NCI-H82 treated with DMSO at 0.1 percent for 48 hours (cell line): Measurements from ENCODE around the gene TREM1.

Source experiments
- DNase-seq: peaks from one replicate; lab custom pipeline; 2025; ENCODE audit not compliant: unreplicated experiment; lab: John Stamatoyannopoulos, UW

The TREM1 gene

GRCh38 chr6:41286544-41287346 is at the start of gene TREM1:
Gene TREM1, minus strand, starts transcription at chr6:41286682. Its CDS starts 27 bp downstream, at chr6:41286655.
- DNase-seq, result no peak

GRCh38 chr6:41335943-41336342 is 49.5 kb upstream of the TREM1 start:
- no peak for DNase-seq

DNA sequence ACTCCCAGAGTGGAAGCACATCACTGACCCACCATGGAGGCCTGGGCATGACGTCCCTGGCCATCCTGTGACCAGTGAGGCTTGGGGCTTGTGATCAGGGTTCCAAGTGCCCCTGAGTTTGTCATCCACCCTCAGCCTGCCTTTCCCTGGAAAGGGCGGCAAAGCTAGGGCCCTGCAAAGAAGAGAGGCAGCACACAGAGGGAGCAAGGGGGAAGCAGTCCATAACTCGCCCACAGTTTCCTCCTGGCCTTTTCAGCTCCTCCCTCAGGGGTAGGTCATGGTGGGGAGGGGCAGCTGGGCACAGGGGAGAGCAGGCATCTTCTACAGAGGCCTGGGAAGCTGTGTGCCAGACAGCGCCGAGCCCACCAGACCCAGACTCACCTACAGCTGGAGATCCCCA is 48.8 kb upstream of the TREM1 start, which contains the start of gene NCR2:
Gene NCR2 (plus strand): TSS at position 313 of the 400 bp plus-strand sequence. CDS start 269 bp downstream, outside the sequence.
- no peak for DNase-seq

DNA sequence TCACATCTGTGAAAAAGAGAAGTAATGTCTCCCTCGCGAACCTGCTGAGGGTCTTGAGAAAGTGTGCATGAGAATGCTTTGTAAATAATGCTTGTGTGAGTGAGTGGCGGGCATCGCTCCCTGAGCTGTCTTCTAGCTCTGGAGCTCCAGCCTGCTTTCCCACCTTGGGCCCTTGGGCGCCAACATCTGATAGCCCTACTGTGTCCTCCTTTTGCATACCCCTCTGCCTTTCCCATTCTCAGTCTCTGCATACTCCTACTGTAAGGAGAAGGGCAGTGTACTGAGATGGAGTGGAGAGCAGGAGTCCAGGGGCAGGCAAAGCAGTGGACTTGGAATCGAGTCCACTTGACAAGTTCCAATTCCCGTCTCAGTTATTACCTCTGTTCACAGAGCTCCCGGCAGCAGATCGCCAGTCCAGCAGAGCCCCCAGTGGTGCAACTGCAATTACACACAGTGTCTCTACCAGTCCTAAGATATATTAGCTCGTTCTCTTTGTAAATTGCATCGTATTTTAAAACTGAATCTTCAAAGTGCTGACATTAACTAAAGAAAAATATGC is 48.1 kb upstream of the TREM1 start:
- no peak for DNase-seq

DNA sequence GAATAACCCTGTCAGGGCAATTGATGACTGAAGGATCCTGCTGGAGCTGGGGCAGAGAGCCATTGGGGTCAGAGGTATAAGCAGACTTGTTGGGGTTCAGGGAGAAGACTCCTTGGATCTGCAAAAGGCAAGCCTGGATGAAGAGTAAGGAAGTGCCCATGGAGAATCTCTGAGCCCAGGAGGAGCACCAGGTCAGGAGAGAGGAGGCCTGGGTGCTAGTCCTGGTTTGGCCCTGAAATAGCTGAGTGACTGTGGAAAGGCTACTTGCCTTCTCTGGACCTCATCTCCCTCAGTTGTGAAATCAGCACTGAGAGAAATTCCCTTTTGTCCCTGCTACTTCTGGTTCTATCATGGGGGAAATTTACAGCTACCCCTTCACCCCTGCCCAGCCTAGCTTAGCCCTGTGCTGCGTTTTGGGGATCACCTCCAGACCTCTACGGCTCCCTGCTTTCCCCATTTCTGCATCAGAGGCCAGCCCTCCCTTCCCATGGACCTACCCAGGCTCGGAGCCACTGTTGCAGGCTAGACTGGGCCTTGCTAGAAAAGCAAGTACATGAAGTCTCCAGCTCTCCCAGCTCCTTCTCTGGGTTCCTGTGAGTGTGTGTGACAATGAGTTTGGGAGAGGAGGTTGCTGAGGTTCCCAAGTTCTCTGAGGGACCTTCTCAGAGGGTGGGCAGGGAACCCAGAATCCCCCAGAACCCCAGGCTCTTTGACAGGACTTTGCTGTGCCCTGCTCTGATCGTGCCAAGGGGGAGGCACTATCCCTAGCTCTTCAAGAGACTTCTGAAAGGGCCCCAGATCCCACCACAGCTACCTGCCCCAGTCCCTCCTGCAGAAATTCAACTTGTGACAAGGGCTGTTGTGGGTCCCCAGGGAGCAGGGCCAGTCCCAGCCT is 46.6 kb upstream of the TREM1 start:
- DNase-seq, result no peak

GRCh38 chr6:41332241-41332640 is 45.8 kb upstream of the TREM1 start:
- no peak for DNase-seq

DNA sequence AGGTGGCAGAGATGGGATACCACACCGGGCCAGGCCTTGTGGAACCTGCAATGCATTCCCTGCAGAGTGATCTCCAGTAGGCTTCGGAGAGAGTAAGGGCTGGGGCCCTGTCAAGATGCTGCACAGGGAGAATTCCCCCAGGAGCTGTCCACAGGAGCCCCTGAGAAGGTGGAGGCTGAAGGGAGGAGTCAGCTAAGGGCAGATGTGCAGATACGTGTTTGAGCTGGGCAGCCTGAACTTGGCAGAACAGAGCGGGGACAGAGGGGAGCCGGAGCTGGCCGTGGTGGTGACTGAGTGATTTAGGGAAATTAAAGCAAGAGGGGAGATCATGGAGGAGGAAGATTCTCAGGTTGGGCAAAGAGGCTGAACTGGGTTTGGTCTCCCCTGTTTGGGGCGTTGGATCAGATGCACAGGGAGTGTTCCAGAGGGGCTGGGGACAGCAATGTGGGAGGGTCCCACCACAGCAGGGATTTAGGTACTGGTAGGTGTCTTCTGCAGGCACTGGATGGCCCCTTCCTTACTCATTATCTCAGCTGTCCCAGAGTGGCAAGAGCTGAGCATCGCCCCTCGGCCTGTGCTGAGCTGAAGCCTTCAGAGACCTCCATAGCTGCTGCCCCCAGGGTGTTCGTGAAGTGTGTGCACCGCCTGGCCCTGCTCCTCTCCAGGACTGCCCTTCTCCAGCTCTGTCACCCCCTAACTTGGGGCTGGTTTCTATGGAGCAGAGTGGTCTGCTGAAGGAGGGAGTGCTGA is 45.1 kb upstream of the TREM1 start:
- no peak for DNase-seq

- no peak for DNase-seq
These were observed 40.7 kb upstream of the TREM1 start for GRCh38 chr6:41327177-41327576.

DNA sequence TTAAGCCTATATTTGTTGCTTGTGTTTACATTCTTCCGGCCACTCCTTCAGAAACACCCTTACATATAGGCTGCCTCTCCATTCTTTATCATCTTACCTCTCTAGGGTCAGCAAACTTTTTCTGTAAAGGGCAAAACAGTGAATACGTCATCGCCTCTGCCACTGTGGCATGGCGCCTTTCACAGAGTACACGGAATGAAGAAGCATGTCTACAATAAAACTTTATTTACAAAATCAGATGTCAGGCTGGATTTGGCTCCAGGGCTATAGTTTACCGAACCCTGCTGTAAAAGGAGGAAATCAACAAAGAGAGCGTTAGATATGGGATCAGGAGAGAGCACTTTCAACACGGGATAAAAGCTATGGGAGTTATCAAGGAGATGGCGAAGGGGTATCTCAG is 39.6 kb upstream of the TREM1 start:
- DNase-seq, result no peak

DNA sequence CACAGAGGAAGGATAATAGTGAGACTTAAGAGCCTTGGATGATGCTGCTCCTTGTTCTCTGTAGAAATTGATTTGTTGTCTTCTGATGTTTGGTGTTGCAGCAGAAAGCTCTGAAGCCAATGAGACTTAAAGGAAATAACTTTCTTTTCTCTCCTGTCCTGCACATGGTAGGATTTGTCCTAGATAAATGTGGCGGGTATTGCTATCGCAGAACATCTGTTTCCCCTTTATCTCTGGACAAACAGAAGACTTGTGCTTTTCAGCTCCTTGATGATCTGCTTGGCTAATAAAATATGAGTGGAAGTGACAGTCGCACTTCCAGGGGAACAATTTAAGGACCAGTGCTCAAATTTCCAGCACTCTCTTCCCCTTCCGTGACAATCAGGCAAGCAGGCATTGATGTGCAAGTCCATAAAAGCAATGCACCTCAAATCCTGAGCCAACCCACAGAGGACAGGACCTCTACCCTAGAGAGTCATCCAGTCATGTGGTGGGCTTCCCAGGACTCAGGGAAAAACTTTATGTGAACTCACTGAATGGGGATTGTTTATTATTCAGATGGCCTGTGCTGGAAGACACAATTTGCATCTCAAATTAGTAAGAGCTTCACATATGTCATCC is 39.1 kb upstream of the TREM1 start:
- DNase-seq, result no peak

GRCh38 chr6:41321183-41321582 is 34.7 kb upstream of the TREM1 start:
- no peak for DNase-seq

DNA sequence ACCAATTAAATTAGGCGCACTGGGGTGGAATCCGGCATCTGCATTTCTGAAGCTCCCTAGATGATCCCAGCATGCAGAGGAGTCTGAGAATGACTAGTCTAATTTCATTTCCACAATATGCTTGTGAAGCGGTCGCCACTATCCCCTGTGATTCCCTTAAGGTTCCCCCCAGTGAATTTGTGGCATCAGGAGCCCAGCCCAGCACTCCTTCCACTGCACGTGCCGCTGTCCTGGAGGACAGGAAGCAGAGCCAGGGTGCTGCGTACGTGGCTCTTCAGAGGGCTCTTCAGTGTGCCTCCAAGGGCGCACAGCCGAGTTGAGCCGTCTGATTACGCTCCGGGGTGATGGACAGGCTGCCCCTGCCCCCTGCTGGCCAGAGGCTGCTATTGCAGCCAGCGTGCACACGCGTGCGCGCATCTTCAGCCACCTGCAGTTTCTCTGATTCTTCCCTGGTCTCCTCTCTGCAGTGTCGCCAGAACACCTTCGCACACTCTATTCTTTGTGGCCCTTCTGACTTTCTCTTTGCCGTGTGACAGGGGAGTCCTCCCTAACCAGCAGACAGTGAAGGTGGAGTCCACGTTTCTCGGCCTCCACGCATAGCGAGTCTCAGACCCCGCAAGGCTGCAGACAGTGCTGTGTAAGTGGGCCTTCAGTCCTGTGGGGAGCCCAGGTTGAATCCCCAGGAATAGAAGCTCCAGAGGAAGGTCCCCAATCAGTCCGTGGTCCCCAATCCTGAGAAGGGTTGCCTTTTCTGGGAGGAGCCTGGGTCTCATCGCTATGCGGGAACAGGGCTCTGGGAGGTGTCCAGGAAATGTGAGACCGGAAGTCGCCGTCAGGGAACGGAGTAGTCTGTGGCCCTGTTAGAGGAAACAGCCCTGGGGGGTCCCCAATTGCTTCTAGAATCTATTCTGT is 32.4 kb upstream of the TREM1 start:
- DNase-seq, result peak; percentile 62

- DNase-seq, result no peak
These were observed 31.8 kb upstream of the TREM1 start for GRCh38 chr6:41318261-41318653.

DNA sequence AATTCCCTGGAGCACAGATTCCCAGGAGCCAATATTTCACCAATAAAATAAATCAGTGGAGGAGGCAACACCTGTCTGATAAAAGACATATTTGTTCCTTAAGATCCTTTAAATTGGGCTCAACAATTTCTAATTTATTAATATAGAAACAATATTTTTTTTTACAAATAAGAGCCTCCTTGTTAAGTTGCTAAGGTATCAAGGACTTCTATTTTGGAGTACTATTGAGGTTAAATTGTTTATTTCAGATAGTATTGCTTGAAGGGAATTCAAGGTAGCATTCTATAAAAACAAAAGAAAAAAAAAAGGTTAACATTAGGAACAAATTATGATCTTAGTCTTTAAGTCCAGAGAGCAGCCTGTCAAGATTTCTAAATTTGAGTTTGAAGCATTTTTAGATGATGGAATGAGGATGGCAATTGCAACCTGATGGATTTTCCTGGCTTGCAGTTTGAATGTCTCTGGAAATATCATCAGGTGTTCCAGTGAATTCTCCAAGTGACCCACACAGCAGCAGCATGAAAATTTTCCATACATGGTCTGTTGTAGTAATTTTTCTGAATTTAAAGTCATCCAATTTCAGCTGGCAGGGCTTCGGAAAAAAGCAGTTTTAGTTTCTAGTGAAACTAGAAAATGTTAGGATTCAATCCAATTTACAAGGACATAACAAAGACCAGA is 29.6 kb upstream of the TREM1 start:
- DNase-seq, result no peak

DNA sequence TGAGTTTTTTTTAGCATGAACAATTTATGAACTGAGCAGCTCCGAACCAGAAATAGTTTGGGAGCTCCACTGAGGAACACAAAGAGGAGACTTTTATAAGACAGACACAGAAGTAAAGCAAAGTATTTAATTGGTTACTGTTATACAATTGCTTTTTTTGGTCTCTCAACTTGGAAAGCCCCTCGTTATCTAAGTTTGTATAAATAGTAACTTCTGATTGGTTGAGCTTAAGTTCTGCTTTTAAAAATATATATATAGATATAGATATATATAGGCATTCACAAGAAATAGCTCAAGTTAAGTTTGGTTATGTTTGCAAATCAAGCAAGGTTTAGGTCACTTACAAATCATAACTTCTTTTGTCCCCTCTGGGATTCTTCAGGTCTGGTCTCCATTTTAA is 28.7 kb upstream of the TREM1 start:
- no peak for DNase-seq

- DNase-seq, result peak; percentile 40
These were observed 19.8 kb upstream of the TREM1 start for GRCh38 chr6:41306187-41306854.

DNA sequence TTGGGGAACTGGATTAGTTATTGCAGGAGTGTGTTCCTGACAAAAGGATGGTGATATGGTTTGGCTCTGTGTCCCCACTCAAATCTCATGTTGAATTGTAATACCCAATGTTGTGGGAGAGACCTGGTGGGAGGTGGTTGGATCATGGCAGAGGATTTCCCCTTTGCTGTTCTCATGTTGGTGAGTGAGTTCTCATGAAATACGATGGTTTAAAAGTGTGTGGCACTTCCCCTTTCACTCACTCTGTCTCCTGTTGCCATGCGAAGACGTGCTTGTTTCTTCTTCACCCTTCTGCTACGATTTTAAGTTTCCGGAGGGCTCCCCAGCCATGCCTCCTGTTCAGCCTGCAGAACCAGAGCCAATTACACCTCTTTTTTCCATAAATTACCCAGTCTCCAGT is 16.2 kb upstream of the TREM1 start:
- DNase-seq, result no peak

- no peak for DNase-seq
These were observed 12.5 kb upstream of the TREM1 start for GRCh38 chr6:41298785-41299502.
